Neural cell (in vitro differentiated cells): ENCODE results near the gene SALL4. TPM values are rescaled to one million over a fixed set of nuclear protein-coding genes. Genes with fewer than 3 reads are reported as not detected.

ENCODE experiments used
- H2AFZ ChIP-seq: fragments of 200-600, 300-800 bp; sonication (generic), shearing (Covaris generic); 2 replicates; pipeline ENCODE4 v1.6.0; 2014; ENCODE audit warnings: low read depth, mild to moderate bottlenecking, antibody characterized with exemption, low read length, moderate library complexity
- H3F3A ChIP-seq: fragments of 200-600 bp; shearing (Covaris generic); 2 replicates; pipeline ENCODE4 v1.6.1; 2016; ENCODE audit warnings: mild to moderate bottlenecking, moderate library complexity, mixed read lengths, antibody characterized with exemption, low read length; ENCODE audit not compliant: insufficient read depth, poor library complexity, severe bottlenecking
- H3K27ac ChIP-seq: fragments of 200-600, 300-800 bp; sonication (generic), shearing (Covaris generic); 2 replicates; pipeline ENCODE4 v1.5.1; 2014; ENCODE audit warnings: mild to moderate bottlenecking, low read length, moderate library complexity
- H3K27me3 ChIP-seq: fragments of 300-800, 200-600 bp; sonication (generic), shearing (Covaris generic); 2 replicates; pipeline ENCODE4 v1.6.0; 2014; ENCODE audit warnings: mild to moderate bottlenecking, low read depth, low read length, moderate library complexity; ENCODE audit not compliant: insufficient read depth
- H3K36me3 ChIP-seq: fragments of 300-800, 200-600 bp; sonication (generic), shearing (Covaris generic); 2 replicates; pipeline ENCODE4 v1.5.1; 2014; ENCODE audit warnings: mild to moderate bottlenecking, antibody characterized with exemption, low read length, moderate library complexity; ENCODE audit not compliant: insufficient read depth
- H3K4me2 ChIP-seq: fragments of 300-800, 200-600 bp; sonication (generic), shearing (Covaris generic); 2 replicates; pipeline ENCODE4 v1.6.0; 2014; ENCODE audit warnings: mild to moderate bottlenecking, low read length
- H3K4me3 ChIP-seq: fragments of 300-800, 200-600 bp; sonication (generic), shearing (Covaris generic); 2 replicates; pipeline ENCODE4 v1.5.1; 2014; ENCODE audit warnings: mild to moderate bottlenecking, low read length, moderate library complexity
- H3K79me2 ChIP-seq: fragments of 200-600 bp; shearing (Covaris generic); replicated peaks from 2 replicates; pipeline ENCODE4 v1.6.0; 2014; ENCODE audit warnings: mild to moderate bottlenecking, low read length, moderate library complexity; ENCODE audit not compliant: insufficient read depth
- H3K9ac ChIP-seq: fragments of 300-800, 200-600 bp; sonication (generic), shearing (Covaris generic); 2 replicates; pipeline ENCODE4 v1.6.1; 2016; ENCODE audit warnings: mild to moderate bottlenecking, low read length, mixed read lengths
- H3K9me2 ChIP-seq: fragments of 200-600 bp; shearing (Covaris generic); 2 replicates; pipeline ENCODE4 v1.6.1; 2016; ENCODE audit warnings: mild to moderate bottlenecking, low read length, mixed read lengths; ENCODE audit not compliant: insufficient read depth
- H3K9me3 ChIP-seq: fragments of 200-600, 300-800 bp; sonication (generic), shearing (Covaris generic); 2 replicates; pipeline ENCODE4 v1.6.1; 2016; ENCODE audit warnings: mild to moderate bottlenecking, mixed run types, low read length, moderate library complexity, mixed read lengths
- H4K20me1 ChIP-seq: fragments of 200-600 bp; shearing (Covaris generic); 2 replicates; pipeline ENCODE4 v1.6.1; 2016; ENCODE audit warnings: mild to moderate bottlenecking, mixed run types; ENCODE audit not compliant: insufficient read depth
- EP300 ChIP-seq: fragments of 450-650 bp; conservative IDR thresholded peaks from 2 replicates; pipeline ENCODE4 v1.6.1; 2014; ENCODE audit warnings: antibody characterized with exemption, mild to moderate bottlenecking, moderate library complexity; ENCODE audit not compliant: poor library complexity, severe bottlenecking
- EZH2 ChIP-seq: fragments of 200-600, 300-800 bp; shearing (Covaris generic), sonication (generic); IDR thresholded peaks from 2 replicates; pipeline ENCODE4 v1.6.1; 2014; ENCODE audit warnings: antibody characterized with exemption, low read length, borderline replicate concordance, mild to moderate bottlenecking; ENCODE audit not compliant: insufficient read depth, poor library complexity, severe bottlenecking
- MXI1 ChIP-seq: fragments of 450-650 bp; conservative IDR thresholded peaks from 2 replicates; pipeline ENCODE4 v1.6.1; 2014; ENCODE audit warnings: antibody characterized with exemption, mild to moderate bottlenecking; ENCODE audit not compliant: poor library complexity, severe bottlenecking
- POLR2AphosphoS5 ChIP-seq: IDR thresholded peaks from 2 replicates; pipeline ENCODE4 v1.6.1; 2012
- RAD21 ChIP-seq: fragments of 450-650 bp; conservative IDR thresholded peaks from 2 replicates; pipeline ENCODE4 v1.6.1; 2014; ENCODE audit warnings: antibody characterized with exemption, mild to moderate bottlenecking, moderate library complexity
- SMC3 ChIP-seq: fragments of 450-650 bp; conservative IDR thresholded peaks from 2 replicates; pipeline ENCODE4 v1.6.1; 2014; ENCODE audit warnings: antibody characterized with exemption, mild to moderate bottlenecking, moderate library complexity; ENCODE audit not compliant: poor library complexity
- TAF1 ChIP-seq: IDR thresholded peaks from 2 replicates; pipeline ENCODE4 v1.6.1; 2012; ENCODE audit warnings: low read depth
- polyA plus RNA-seq: library from polyadenylated mRNA; depleted of rRNA; stranded (reverse); fragments of >200 nt; gene quantifications from 2 replicates; pipeline ENCODE4 v1.2.3, GENCODE V29; 2014
- TF ChIP-seq, protein P1 (sequence below): IDR thresholded peaks from 2 replicates; pipeline ENCODE4 v1.6.1; 2012; ENCODE audit warnings: borderline replicate concordance
- TF ChIP-seq, protein P2 (sequence below): fragments of 450-650 bp; IDR thresholded peaks from 2 replicates; pipeline ENCODE4 v1.5.1; 2014; ENCODE audit warnings: antibody characterized with exemption, mild to moderate bottlenecking, moderate library complexity; ENCODE audit not compliant: poor library complexity, severe bottlenecking

SALL4 gene
- polyA plus RNA-seq, 1 donor from 2014 or later: 1.4 TPM

DNA sequence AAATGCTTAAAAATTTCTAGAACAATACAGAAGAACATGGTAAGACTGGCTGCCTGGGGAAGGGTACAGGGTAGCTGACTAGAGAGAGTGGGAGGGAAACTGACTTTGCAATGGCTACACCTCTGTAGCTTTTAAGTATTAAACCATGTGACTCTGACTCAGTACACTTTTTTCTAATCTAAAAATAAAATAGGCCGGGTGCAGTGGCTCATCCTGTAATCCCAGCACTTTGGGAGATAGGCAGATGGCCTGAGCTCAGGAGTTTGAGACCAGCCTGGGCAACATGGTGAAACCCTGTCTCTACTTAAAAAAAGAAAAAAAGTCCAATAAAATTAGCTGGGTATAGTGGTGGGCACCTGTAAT, 52.7 kb downstream of the SALL4 start:
- Histone ChIP-seq H3K4me3 (no peak overlapping the region), H3K9ac (no peak overlapping the region), H3F3A (no peaks in the 10 kb centered on the region), H3K27ac (no peak overlapping the region), H3K36me3 (no peaks in the 10 kb centered on the region), H3K9me2 (no peaks in the 10 kb centered on the region), H3K4me2 (no peak overlapping the region), H2AFZ (no peak overlapping the region), H3K27me3 (no peaks in the 10 kb centered on the region), H3K9me3 (no peaks in the 10 kb centered on the region), H3K79me2 (peaks cover 28% of the 10 kb centered on the region), H4K20me1 (no peaks in the 10 kb centered on the region)
- TF ChIP-seq POLR2AphosphoS5 (no peak), SMC3 (no peak), EZH2 (no peak), MXI1 (no peak), RAD21 (no peak), TAF1 (no peak), EP300 (no peak)
- TF ChIP-seq, protein P1, sequence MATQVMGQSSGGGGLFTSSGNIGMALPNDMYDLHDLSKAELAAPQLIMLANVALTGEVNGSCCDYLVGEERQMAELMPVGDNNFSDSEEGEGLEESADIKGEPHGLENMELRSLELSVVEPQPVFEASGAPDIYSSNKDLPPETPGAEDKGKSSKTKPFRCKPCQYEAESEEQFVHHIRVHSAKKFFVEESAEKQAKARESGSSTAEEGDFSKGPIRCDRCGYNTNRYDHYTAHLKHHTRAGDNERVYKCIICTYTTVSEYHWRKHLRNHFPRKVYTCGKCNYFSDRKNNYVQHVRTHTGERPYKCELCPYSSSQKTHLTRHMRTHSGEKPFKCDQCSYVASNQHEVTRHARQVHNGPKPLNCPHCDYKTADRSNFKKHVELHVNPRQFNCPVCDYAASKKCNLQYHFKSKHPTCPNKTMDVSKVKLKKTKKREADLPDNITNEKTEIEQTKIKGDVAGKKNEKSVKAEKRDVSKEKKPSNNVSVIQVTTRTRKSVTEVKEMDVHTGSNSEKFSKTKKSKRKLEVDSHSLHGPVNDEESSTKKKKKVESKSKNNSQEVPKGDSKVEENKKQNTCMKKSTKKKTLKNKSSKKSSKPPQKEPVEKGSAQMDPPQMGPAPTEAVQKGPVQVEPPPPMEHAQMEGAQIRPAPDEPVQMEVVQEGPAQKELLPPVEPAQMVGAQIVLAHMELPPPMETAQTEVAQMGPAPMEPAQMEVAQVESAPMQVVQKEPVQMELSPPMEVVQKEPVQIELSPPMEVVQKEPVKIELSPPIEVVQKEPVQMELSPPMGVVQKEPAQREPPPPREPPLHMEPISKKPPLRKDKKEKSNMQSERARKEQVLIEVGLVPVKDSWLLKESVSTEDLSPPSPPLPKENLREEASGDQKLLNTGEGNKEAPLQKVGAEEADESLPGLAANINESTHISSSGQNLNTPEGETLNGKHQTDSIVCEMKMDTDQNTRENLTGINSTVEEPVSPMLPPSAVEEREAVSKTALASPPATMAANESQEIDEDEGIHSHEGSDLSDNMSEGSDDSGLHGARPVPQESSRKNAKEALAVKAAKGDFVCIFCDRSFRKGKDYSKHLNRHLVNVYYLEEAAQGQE: no peak
- TF ChIP-seq, protein P2, sequence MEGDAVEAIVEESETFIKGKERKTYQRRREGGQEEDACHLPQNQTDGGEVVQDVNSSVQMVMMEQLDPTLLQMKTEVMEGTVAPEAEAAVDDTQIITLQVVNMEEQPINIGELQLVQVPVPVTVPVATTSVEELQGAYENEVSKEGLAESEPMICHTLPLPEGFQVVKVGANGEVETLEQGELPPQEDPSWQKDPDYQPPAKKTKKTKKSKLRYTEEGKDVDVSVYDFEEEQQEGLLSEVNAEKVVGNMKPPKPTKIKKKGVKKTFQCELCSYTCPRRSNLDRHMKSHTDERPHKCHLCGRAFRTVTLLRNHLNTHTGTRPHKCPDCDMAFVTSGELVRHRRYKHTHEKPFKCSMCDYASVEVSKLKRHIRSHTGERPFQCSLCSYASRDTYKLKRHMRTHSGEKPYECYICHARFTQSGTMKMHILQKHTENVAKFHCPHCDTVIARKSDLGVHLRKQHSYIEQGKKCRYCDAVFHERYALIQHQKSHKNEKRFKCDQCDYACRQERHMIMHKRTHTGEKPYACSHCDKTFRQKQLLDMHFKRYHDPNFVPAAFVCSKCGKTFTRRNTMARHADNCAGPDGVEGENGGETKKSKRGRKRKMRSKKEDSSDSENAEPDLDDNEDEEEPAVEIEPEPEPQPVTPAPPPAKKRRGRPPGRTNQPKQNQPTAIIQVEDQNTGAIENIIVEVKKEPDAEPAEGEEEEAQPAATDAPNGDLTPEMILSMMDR: no peak

DNA sequence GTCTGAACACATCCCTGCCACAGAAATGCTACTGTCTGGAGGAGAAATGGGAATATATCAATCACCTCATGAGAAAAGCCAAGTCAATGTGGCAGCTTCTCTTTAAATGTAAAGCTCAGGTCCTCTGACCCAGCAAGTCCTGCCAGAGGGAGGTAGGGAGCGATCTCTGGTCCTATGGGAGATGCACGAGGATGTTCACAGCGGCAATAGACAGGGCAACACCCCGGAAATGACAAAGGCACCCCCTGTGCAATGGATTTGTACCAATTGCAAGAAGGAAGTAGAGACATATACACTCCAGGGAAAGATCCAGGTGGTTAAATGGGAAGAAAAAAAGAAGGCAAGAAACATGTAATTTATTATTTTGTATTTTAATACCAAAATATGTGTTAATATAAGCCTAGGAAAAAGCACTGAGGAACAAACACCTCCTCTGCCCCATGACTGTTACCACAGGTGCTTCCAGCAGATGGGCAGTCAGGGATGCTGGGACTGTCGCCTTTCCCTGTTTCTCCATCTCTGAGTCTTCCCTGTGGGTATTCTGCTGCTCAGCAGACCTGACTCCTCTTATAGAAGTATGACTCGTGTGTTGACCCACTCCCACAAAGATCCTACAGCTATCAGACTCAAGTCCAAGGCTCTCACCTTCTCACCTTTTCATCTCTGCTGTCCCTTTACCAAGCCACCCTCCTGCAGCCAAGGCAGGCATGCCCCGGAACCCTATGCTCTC, 55.0 kb downstream of the SALL4 start:
- Histone ChIP-seq H3K79me2 (peaks cover 31% of the 10 kb centered on the region), H2AFZ (no peak overlapping the region), H3K36me3 (no peaks in the 10 kb centered on the region), H3K27ac (no peak overlapping the region), H3K9me2 (no peaks in the 10 kb centered on the region), H3K4me3 (no peak overlapping the region), H3K4me2 (no peak overlapping the region), H3K9ac (no peak overlapping the region), H3K27me3 (no peaks in the 10 kb centered on the region), H3K9me3 (no peaks in the 10 kb centered on the region), H3F3A (no peaks in the 10 kb centered on the region), H4K20me1 (no peaks in the 10 kb centered on the region)
- TF ChIP-seq POLR2AphosphoS5 (no peak), TAF1 (no peak), SMC3 (no peak), MXI1 (no peak), EP300 (no peak), RAD21 (no peak), EZH2 (no peak)
- TF ChIP-seq, protein P2: no peak
- TF ChIP-seq, protein P1: no peak
